ENCODE results near the gene TAOK2. TPM values are rescaled to one million over a fixed set of nuclear protein-coding genes. Genes with fewer than 3 reads are reported as not detected.
"Not testable (repeated sequence)": the region's sequence is repeated elsewhere in the genome, so short reads cannot be mapped to it uniquely, and the experiment has no call there.

Gene TAOK2
- total RNA-seq, 1 experiment from 2014 or later, result 76.2 TPM

- peak overlapping the region; percentile 89 for H3K4me3 Mint-ChIP-seq (ENCODE audit: low read depth, unreplicated experiment)
- no peaks in the 10 kb centered on the region for H3K27me3 Mint-ChIP-seq (ENCODE audit: unreplicated experiment)
- CTCF ChIA-PET, result interaction anchor here (0.6 to 1.8 kb wide), 10 partner anchors 10 to 1081 kb away, joined by 3 to 9 read pairs (median 5); partner anchors contain the start of genes ASPHD1, HIRIP3, SEZ6L2 and TMEM219
- DNase-seq, result no peak
- peak overlapping the region; percentile 74 for H3K27ac Mint-ChIP-seq (ENCODE audit: unreplicated experiment)
- no peak for TF ChIP-seq CTCF (IDR thresholded peaks at IDR 0.05; ENCODE audit: unreplicated experiment)
- peaks cover 29% of the 10 kb centered on the region for H3K4me1 Mint-ChIP-seq (ENCODE audit: low read depth, unreplicated experiment)
- TSS peak; percentile 67 for BruUV-seq (replicated peaks)
- intact Hi-C loops (cut with micrococcal nuclease; ENCODE audit: unreplicated experiment), result loop anchor here (10.0 kb wide), 1 partner anchor 48 kb away; the partner anchor contains the start of gene TAOK2
- no peaks in the 10 kb centered on the region for H3K9me3 Mint-ChIP-seq (ENCODE audit: low read depth, unreplicated experiment)
- peaks cover 42% of the 10 kb centered on the region for H3K36me3 Mint-ChIP-seq (ENCODE audit: insufficient read depth, unreplicated experiment)
Measured at GRCh38 chr16:29926711-29927052, 47.0 kb upstream of the TAOK2 start.

GRCh38 chr16:29927070-29927905 lies 46.4 kb upstream of the TAOK2 start:
- CTCF ChIA-PET, result interaction anchor here (0.6 to 1.8 kb wide), 5 partner anchors 35 to 1081 kb away, joined by 3 to 7 read pairs (median 5); partner anchors contain the start of genes HIRIP3, TMEM219 and TUFM
- Mint-ChIP-seq H3K27ac (ENCODE audit: unreplicated experiment) (peak overlapping the region; percentile 74), H3K4me1 (ENCODE audit: low read depth, unreplicated experiment) (peaks cover 29% of the 10 kb centered on the region), H3K4me3 (ENCODE audit: low read depth, unreplicated experiment) (peak overlapping the region; percentile 89), H3K9me3 (ENCODE audit: low read depth, unreplicated experiment) (no peaks in the 10 kb centered on the region), H3K27me3 (ENCODE audit: unreplicated experiment) (no peaks in the 10 kb centered on the region), H3K36me3 (ENCODE audit: insufficient read depth, unreplicated experiment) (peaks cover 42% of the 10 kb centered on the region)
- no peak for DNase-seq
- intact Hi-C loops (cut with micrococcal nuclease; ENCODE audit: unreplicated experiment), result loop anchor here (10.0 kb wide), 1 partner anchor 48 kb away; the partner anchor contains the start of gene TAOK2
- no TSS peak for BruUV-seq (replicated peaks)
- TF ChIP-seq CTCF (IDR thresholded peaks at IDR 0.05; ENCODE audit: unreplicated experiment), result no peak

- BruUV-seq (replicated peaks); DNase-seq; CTCF ChIA-PET; H3K4me3 Mint-ChIP-seq (ENCODE audit: low read depth, unreplicated experiment); H3K27ac Mint-ChIP-seq (ENCODE audit: unreplicated experiment); H3K9me3 Mint-ChIP-seq (ENCODE audit: low read depth, unreplicated experiment); H3K36me3 Mint-ChIP-seq (ENCODE audit: insufficient read depth, unreplicated experiment); intact Hi-C loops (cut with micrococcal nuclease; ENCODE audit: unreplicated experiment); H3K27me3 Mint-ChIP-seq (ENCODE audit: unreplicated experiment): not testable (repeated sequence)
- peaks cover 12% of the 10 kb centered on the region for H3K4me1 Mint-ChIP-seq (ENCODE audit: low read depth, unreplicated experiment)
Measured at GRCh38 chr16:29931750-29932149, 41.9 kb upstream of the TAOK2 start.

GRCh38 chr16:29940656-29941055 lies 33.0 kb upstream of the TAOK2 start:
- H3K4me3 Mint-ChIP-seq (ENCODE audit: low read depth, unreplicated experiment), result no peak overlapping the region
- no peak for DNase-seq
- intact Hi-C loops (cut with micrococcal nuclease; ENCODE audit: unreplicated experiment), result no loop called here
- H3K36me3 Mint-ChIP-seq (ENCODE audit: insufficient read depth, unreplicated experiment), result no peaks in the 10 kb centered on the region
- no TSS peak for BruUV-seq (replicated peaks)
- no peak overlapping the region for H3K27ac Mint-ChIP-seq (ENCODE audit: unreplicated experiment)
- H3K27me3 Mint-ChIP-seq (ENCODE audit: unreplicated experiment), result no peaks in the 10 kb centered on the region
- no peak for TF ChIP-seq CTCF (IDR thresholded peaks at IDR 0.05; ENCODE audit: unreplicated experiment)
- CTCF ChIA-PET, result interaction anchor here (1.5 kb wide), 1 partner anchor 40 kb away, joined by 3 read pairs; no protein-coding TSS in a partner anchor
- no peaks in the 10 kb centered on the region for H3K9me3 Mint-ChIP-seq (ENCODE audit: low read depth, unreplicated experiment)
- H3K4me1 Mint-ChIP-seq (ENCODE audit: low read depth, unreplicated experiment), result peaks cover 30% of the 10 kb centered on the region
